HL-60 (cell line): ENCODE measurements around the gene KLHDC10.

Source experiments
- DNase-seq, 2 experiments: peaks; one replicate each; pipeline ENCODE4 v3.0.0-alpha.2; 2010 to 2020; ENCODE audit warnings: low read depth in 1 of 2, low spot score in 1 of 2
- H3K27ac ChIP-seq: fragments of 250-450 bp; sonication (Bioruptor Pico); replicated peaks from 2 replicates; pipeline ENCODE4 v1.5.1; 2020; ENCODE audit warnings: mild to moderate bottlenecking, moderate library complexity
- H3K27me3 ChIP-seq: fragments of 250-450 bp; sonication (Bioruptor Pico); 2 replicates; pipeline ENCODE4 v1.5.1; 2021; ENCODE audit warnings: mild to moderate bottlenecking, moderate library complexity; ENCODE audit not compliant: insufficient read depth, poor library complexity, severe bottlenecking
- H3K4me3 ChIP-seq: replicated peaks from 2 replicates; pipeline ENCODE4 v1.5.1; 2011; ENCODE audit warnings: mild to moderate bottlenecking, control low read depth, low read length; ENCODE audit not compliant: insufficient read depth
- CTCF ChIP-seq: IDR thresholded peaks from one replicate; pipeline ENCODE4 v1.5.1; 2011; ENCODE audit warnings: low read length, control low read depth, inconsistent platforms; ENCODE audit not compliant: insufficient read depth
- GABPA ChIP-seq: IDR thresholded peaks from 2 replicates; pipeline ENCODE4 v1.6.1; 2012; ENCODE audit warnings: low read depth
- POLR2AphosphoS5 ChIP-seq: IDR thresholded peaks from 2 replicates; pipeline ENCODE4 v1.6.1; 2012; ENCODE audit warnings: low read depth
- REST ChIP-seq: IDR thresholded peaks from 2 replicates; pipeline ENCODE4 v1.6.1; 2012; ENCODE audit warnings: low read depth; ENCODE audit not compliant: insufficient replicate concordance
- SPI1 ChIP-seq: IDR thresholded peaks from 2 replicates; pipeline ENCODE4 v1.6.1; 2012; ENCODE audit warnings: low read depth, mild to moderate bottlenecking, borderline replicate concordance

KLHDC10 gene

GRCh38 chr7:130113887-130114286 is 43.6 kb downstream of the KLHDC10 start:
- no peak overlapping the region for H3K27ac ChIP-seq
- TF ChIP-seq GABPA (no peak), CTCF (no peak), REST (no peak), SPI1 (no peak), POLR2AphosphoS5 (no peak)
- no peak overlapping the region for H3K4me3 ChIP-seq
- H3K27me3 ChIP-seq = no peaks in the 10 kb centered on the region
- DNase-seq = no peak

GRCh38 chr7:130114374-130114773 is 44.0 kb downstream of the KLHDC10 start:
- Histone ChIP-seq H3K27ac (no peak overlapping the region), H3K27me3 (no peaks in the 10 kb centered on the region), H3K4me3 (no peak overlapping the region)
- DNase-seq = no peak
- TF ChIP-seq SPI1 = peak; percentile 83
- no peak for TF ChIP-seq POLR2AphosphoS5

- TF ChIP-seq SPI1 = no peak
- TF ChIP-seq CTCF = no peak
- no peak for TF ChIP-seq REST
- TF ChIP-seq GABPA = no peak
- no peak for TF ChIP-seq POLR2AphosphoS5
- no peak overlapping the region for H3K27ac ChIP-seq
- DNase-seq = no peak
These were observed 44.4 kb downstream of the KLHDC10 start for GRCh38 chr7:130114776-130115175.

GRCh38 chr7:130118294-130118693 is 48.0 kb downstream of the KLHDC10 start:
- H3K27me3 ChIP-seq = no peaks in the 10 kb centered on the region
- TF ChIP-seq CTCF (no peak), GABPA (no peak), POLR2AphosphoS5 (no peak), REST (no peak), SPI1 (no peak)
- no peak overlapping the region for H3K27ac ChIP-seq
- H3K4me3 ChIP-seq = no peak overlapping the region
- no peak for DNase-seq

More at GRCh38 chr7:130114776-130115175, 44.4 kb downstream of the KLHDC10 start:
- Histone ChIP-seq H3K27me3 (no peaks in the 10 kb centered on the region), H3K4me3 (no peak overlapping the region)
